Spleen (tissue), 7 donors: ENCODE results near the gene TBC1D8.

Experiments used
- POLR2A ChIP-seq, 3 donors: fragments of 450-650 bp; IDR thresholded peaks; one replicate each; pipeline ENCODE4 v1.5.1; 2017; ENCODE audit warnings: antibody characterized with exemption in 3 of 3, mild to moderate bottlenecking in 1 of 3
- TF ChIP-seq, protein P1 (sequence below), 11 experiments: fragments of 200-600 bp in 7 of 11; fragments of 450-650 bp in 4 of 11; sonication (generic) in 4 of 11; IDR thresholded peaks in 8 of 11; conservative IDR thresholded peaks in 3 of 11; 1 replicate in 7 of 11; 2 replicates in 4 of 11; pipeline versions ENCODE4 v1.4.0 to v1.8.0; 2016 to 2021; ENCODE audit warnings: antibody characterized with exemption in 11 of 11, inconsistent platforms in 4 of 11, mild to moderate bottlenecking in 1 of 11
- donor health status: DM: no; HTN: no; CAD: no; lungs with moderate emphysema.
- donor health status: DM: no; HTN: no; CAD: no.
- donor health status: DM: no; HTN: no; CAD: no.

DNA sequence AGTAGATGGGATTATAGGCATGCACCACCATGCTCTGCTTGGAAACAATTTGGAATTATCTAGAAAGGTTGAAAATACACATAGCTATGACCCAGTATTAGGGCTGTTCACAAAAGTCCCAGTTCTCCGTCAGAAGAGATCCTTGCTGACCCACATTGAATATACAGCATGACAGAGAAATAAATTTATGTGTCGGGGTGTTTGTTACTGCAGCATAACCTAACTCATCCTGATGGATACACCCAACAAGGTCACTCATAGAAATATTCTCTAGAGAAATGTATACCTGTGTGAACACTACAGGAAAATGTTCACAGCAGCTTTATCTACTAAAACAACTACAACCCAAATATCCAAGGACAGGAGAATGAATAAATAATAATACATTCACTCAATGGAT lies 9.0 kb downstream of the TBC1D8 start:
- TF ChIP-seq, protein P1, sequence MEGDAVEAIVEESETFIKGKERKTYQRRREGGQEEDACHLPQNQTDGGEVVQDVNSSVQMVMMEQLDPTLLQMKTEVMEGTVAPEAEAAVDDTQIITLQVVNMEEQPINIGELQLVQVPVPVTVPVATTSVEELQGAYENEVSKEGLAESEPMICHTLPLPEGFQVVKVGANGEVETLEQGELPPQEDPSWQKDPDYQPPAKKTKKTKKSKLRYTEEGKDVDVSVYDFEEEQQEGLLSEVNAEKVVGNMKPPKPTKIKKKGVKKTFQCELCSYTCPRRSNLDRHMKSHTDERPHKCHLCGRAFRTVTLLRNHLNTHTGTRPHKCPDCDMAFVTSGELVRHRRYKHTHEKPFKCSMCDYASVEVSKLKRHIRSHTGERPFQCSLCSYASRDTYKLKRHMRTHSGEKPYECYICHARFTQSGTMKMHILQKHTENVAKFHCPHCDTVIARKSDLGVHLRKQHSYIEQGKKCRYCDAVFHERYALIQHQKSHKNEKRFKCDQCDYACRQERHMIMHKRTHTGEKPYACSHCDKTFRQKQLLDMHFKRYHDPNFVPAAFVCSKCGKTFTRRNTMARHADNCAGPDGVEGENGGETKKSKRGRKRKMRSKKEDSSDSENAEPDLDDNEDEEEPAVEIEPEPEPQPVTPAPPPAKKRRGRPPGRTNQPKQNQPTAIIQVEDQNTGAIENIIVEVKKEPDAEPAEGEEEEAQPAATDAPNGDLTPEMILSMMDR (IDR thresholded peaks at IDR 0.05 in 8 of 11, conservative IDR thresholded peaks at IDR 0.05 in 3 of 11): no peak
- TF ChIP-seq POLR2A (IDR thresholded peaks at IDR 0.05): no peak
